ENCODE measurements around the gene CWF19L2.

Gene CWF19L2

GRCh38 chr11:107293677-107294344 is 163.8 kb downstream of the CWF19L2 start:
- Histone ChIP-seq H3K9me3 (ENCODE audit: insufficient read depth, low read depth, low read length) (no peaks in the 10 kb centered on the region), H3K79me2 (ENCODE audit: insufficient read depth, low read length) (no peaks in the 10 kb centered on the region), H3K9me2 (replicated peaks; ENCODE audit: low read depth, low read length) (no peaks in the 10 kb centered on the region), H3K27me3 (ENCODE audit: insufficient read depth, low read length, poor library complexity, severe bottlenecking) (no peaks in the 10 kb centered on the region), H2AFZ (ENCODE audit: low read length) (no peak overlapping the region), H3K4me3 (ENCODE audit: low read length, poor library complexity, severe bottlenecking) (no peak overlapping the region), H3F3A (ENCODE audit: low read depth) (no peaks in the 10 kb centered on the region), H3K36me3 (ENCODE audit: insufficient read depth, low read length) (no peaks in the 10 kb centered on the region), H3K4me2 (ENCODE audit: low read depth, low read length, poor library complexity, severe bottlenecking) (no peak overlapping the region), H4K20me1 (ENCODE audit: insufficient read depth, low read length, poor library complexity, severe bottlenecking) (no peaks in the 10 kb centered on the region), H3K4me1 (ENCODE audit: insufficient read depth, low read length, poor library complexity, severe bottlenecking) (no peaks in the 10 kb centered on the region), H3K9ac (ENCODE audit: low read depth, low read length, poor library complexity, severe bottlenecking) (no peak overlapping the region)
- TF ChIP-seq CTCF (conservative IDR thresholded peaks at IDR 0.05; ENCODE audit: low read length) (no peak), EZH2phosphoT487 (IDR thresholded peaks at IDR 0.05; ENCODE audit: borderline replicate concordance) (no peak)

- Histone ChIP-seq H3K4me2 (ENCODE audit: low read depth, low read length, poor library complexity, severe bottlenecking) (no peak overlapping the region), H2AFZ (ENCODE audit: low read length) (no peak overlapping the region), H3K27me3 (ENCODE audit: insufficient read depth, low read length, poor library complexity, severe bottlenecking) (no peaks in the 10 kb centered on the region), H3K79me2 (ENCODE audit: insufficient read depth, low read length) (no peaks in the 10 kb centered on the region), H3K4me1 (ENCODE audit: insufficient read depth, low read length, poor library complexity, severe bottlenecking) (no peaks in the 10 kb centered on the region), H3K36me3 (ENCODE audit: insufficient read depth, low read length) (no peaks in the 10 kb centered on the region), H3K9me3 (ENCODE audit: insufficient read depth, low read depth, low read length) (no peaks in the 10 kb centered on the region), H4K20me1 (ENCODE audit: insufficient read depth, low read length, poor library complexity, severe bottlenecking) (no peaks in the 10 kb centered on the region), H3K9me2 (replicated peaks; ENCODE audit: low read depth, low read length) (no peaks in the 10 kb centered on the region), H3K9ac (ENCODE audit: low read depth, low read length, poor library complexity, severe bottlenecking) (no peak overlapping the region), H3K4me3 (ENCODE audit: low read length, poor library complexity, severe bottlenecking) (no peak overlapping the region), H3F3A (ENCODE audit: low read depth) (no peaks in the 10 kb centered on the region)
- TF ChIP-seq CTCF (conservative IDR thresholded peaks at IDR 0.05; ENCODE audit: low read length) (no peak), EZH2phosphoT487 (IDR thresholded peaks at IDR 0.05; ENCODE audit: borderline replicate concordance) (no peak)
Observed at GRCh38 chr11:107282195-107282594, 175.4 kb downstream of the CWF19L2 start.
